ENCODE measurements around the gene TBC1D2.

The TBC1D2 gene

DNA sequence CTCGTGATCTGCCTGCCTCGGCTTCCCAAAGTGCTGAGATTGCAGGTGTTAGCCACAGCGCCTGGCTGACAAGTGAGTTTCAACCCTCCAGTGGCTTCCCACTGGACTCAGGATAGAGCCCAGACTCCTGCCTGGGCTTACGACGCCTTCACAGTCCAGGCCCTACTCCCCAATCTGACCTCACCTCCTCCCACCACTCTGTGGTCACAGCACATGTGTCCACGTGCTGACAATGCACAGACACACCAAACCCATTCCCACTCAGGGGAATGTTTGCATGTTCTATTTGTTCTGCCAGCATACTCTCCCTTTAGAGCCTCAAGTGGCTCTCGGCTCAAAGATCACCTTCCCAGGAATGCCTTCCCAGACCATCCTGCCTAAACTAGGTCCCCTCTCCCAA, 105.3 kb downstream of the TBC1D2 start:
- H3K4me3 ChIP-seq (ENCODE audit: control insufficient read depth, low read depth, low read length) = no peak overlapping the region
- TF ChIP-seq, protein P1, sequence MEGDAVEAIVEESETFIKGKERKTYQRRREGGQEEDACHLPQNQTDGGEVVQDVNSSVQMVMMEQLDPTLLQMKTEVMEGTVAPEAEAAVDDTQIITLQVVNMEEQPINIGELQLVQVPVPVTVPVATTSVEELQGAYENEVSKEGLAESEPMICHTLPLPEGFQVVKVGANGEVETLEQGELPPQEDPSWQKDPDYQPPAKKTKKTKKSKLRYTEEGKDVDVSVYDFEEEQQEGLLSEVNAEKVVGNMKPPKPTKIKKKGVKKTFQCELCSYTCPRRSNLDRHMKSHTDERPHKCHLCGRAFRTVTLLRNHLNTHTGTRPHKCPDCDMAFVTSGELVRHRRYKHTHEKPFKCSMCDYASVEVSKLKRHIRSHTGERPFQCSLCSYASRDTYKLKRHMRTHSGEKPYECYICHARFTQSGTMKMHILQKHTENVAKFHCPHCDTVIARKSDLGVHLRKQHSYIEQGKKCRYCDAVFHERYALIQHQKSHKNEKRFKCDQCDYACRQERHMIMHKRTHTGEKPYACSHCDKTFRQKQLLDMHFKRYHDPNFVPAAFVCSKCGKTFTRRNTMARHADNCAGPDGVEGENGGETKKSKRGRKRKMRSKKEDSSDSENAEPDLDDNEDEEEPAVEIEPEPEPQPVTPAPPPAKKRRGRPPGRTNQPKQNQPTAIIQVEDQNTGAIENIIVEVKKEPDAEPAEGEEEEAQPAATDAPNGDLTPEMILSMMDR (IDR thresholded peaks at IDR 0.05; ENCODE audit: control insufficient read depth, insufficient read depth, low read depth, low read length, missing control alignments) = no peak
- no peak for DNase-seq (ENCODE audit: low read depth)

DNA sequence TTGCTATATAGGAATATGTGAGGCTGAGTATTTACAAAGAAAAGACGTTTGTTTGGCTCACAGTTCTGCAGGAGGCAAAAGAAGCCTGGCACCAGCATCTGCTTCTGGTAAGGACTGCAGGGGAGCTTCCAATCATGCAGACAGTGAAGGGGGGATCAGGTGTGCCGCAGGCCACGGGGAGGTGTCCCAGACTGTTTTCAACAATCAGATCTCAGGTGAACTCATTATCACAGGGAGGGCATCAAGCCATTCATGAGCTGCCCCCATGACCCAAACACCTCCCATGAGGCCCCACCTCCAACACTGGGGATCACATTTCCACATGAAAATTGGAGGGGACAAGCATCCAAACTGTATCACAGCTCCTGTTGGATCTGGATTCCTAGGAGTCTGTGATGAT, 106.0 kb downstream of the TBC1D2 start:
- no peak overlapping the region for H3K4me3 ChIP-seq (ENCODE audit: control insufficient read depth, low read depth, low read length)
- DNase-seq (ENCODE audit: low read depth) = no peak
- TF ChIP-seq, protein P1 (IDR thresholded peaks at IDR 0.05; ENCODE audit: control insufficient read depth, insufficient read depth, low read depth, low read length, missing control alignments) = no peak
